GM21423 (cell line): Measurements from ENCODE around the gene KNCN.

Experiments used
- ATAC-seq: cut with Tn5 transposase; IDR thresholded peaks from one replicate; pipeline ENCODE4 v1.9.1; 2021; ENCODE audit warnings: mild to moderate bottlenecking, moderate library complexity; ENCODE audit not compliant: unreplicated experiment

The KNCN gene

DNA sequence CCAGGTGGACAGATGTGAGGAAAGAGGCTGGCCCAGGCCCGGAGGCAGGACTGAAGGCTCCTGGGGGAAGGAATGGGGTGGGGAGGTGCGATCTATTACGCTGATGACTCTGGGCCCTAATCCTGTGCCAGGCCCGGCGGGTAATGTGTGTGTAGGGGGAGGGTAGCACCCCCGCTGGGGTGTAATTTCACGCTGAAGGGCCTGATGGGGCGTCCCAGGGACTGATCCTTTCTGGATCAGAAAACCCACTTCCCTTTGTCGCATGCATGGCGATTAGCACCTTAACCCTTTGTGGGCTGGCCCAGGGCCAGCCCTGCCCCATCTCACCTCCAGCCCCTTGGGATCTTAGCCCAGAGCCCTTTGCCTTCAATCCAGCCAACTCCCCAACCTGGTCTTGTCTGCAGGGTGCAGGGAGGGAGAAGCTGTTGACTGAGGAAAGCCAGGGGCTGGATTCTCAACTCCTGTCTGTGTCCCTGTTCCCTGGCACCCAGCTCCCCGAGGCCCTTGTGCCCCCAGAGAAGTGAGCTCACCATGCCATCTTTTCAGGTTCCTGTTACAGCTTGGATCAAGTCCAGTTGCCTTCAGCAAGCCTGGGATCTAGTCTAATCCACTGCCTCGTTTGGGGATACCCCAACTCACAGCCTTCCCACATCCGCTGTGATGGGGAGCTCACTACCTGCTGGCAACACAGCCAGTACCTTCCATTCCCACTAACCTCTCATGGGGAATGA, 26.0 kb downstream of the KNCN start:
- no peak for ATAC-seq

DNA sequence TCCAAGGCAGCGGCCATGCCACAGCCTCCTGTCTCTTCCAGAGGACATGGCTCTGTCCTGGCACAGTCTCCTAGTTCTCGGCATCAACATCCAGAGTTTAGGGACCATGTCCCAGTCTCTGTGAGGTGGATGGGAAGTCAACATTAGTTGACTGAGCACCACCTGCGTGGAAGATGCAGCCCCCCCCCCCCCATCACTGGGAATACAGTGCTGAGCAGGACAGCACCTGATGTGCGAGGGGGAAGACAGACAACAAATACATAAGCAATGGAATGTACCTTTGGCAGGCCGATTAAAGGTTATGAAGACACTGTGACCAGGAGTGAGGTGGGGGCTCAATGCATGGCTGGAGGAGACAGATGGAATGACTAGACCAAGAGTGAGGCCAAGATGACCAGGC, 26.6 kb downstream of the KNCN start:
- no peak for ATAC-seq

DNA sequence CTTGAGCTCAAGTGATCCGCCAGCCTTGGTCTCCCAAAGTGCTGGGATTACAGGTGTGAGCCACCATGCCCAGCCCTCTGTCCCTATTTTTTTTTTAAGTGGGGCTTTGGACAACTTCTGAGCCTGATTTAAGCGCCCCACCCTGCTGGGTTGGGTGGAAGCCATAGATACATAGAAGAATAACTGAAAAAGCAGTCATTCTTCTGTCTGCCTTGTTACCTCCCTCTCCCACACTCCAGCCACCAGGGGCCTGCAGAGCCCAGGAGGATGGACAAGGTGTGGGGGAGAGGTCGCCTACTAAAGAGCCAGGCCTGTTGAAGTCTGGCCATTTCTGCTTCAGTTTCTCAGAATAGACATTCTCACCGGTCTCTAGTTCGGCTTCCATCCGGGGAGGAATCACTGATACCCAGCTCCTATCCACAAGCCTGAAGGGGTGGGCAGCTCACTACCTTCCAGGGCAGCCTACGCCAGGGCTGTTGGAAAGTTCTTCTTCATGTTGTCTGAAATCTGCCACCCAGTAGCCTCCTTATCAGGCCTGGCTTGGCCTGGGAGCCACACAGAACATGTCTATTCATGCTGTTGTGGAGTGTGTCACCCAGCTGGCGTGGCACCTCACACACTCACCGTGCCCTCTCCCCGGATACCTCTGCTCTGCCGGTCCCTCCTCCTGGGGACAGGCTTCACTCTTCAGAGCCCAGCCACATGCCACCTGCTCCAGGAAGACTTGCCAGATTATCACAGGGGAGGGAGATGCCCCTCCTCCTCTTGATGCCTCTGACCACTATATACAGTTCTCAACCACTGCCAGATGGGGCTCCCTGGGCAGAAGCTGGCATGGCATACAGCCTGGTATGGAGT, 27.7 kb downstream of the KNCN start:
- ATAC-seq: no peak

- no peak for ATAC-seq
These were observed 28.5 kb downstream of the KNCN start for GRCh38 chr1:46522969-46523320.

GRCh38 chr1:46522184-46522968, 29.1 kb downstream of the KNCN start:
- ATAC-seq: peak; percentile 55

GRCh38 chr1:46521414-46521813, 30.0 kb downstream of the KNCN start:
- no peak for ATAC-seq

DNA sequence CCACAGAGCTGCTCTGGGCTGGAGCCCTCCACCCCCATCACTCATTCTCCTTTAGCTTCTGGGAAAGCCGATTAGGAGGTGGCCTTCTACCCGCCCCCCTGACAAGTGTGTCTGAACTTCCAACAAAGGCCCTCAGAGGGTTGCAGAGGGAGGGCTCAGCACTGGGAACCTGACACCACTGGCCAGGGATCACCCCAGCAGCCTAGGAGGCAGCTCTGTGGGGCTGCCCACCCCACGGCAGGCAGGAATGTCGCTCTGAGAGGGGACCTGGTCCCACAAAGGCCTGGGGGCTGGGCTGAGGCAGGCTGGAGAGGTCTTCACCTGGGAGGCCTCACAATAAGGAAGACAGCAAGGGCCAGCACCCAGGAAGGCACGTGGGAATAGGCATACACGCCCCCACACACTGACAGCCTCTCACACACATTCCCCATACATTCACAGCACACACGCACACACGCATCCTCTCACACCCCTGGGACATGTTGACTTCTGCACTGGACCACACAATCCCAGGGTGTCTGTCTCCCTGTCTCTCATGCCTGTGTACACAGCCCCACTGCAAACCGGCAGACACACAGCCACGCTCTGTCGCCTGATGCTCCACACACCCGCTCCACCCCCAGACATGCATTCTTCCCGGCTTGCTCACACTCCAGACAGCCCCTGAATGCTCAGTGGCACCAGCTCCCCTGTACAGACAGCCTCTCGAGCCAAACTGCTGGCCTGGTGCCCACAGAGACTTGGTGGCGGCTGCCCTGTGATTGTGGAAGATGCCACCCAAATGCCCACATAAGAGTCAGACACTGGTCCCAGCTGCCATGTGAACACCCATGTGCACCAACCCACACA, 31.2 kb downstream of the KNCN start:
- ATAC-seq: no peak

- ATAC-seq: no peak
These were observed 32.2 kb downstream of the KNCN start for GRCh38 chr1:46519209-46519608.

DNA sequence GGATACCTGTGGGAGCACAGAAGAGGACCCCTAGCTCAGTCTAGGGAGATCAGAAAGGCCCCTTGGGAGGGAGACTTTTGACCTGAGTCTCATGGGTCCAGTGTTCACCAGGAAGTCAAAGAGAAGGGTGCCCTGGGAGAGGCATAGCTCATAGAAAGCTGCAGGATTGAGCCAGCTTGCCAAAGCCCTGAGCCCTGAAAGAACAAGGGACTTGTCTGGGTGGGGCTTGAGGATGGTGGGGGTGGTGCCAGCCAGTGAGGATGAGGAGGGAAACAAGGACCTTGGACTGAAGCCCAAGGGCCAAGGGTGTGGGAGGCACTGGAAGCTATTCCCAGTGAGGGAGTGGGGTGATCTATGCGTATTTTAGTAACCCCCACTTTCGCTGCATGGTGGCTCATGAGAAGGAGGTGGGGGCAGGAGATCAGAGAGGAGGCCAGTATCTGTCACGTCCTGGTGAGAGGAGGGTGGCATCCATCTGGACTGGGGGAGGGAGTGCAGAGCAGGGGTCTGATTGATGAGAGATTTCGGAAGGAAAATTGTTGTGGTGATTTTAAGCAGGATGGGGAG, 33.4 kb downstream of the KNCN start:
- ATAC-seq: no peak

DNA sequence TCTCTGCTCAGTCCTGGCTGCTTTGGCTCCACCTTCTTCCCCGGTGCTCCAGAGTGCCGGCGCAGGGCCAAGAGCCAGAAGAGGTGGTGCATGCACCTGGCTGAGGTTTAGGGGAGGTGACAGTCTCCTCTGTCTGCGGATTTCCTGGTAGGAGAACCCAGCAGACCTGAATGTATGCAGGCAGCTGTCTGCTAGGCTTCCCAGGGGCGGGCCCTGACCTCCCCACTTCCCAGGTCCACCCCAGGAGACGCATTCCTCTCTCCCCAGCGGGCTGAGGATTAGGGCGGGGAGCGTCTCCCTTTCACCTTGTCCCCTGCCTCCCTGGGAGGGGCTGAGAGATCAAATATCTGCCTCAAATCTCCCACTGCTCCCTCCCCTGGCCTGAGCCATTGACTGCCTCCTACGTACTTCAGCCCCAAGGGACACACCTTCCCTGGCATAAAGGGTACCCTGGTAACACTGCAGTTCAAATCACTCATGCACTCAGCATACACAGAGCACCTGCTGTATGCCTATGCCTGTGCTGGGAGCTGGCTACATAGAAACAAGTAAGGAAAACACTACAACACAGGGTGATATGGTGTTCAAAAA, 34.3 kb downstream of the KNCN start:
- ATAC-seq: no peak

GRCh38 chr1:46516200-46516950, 35.1 kb downstream of the KNCN start:
- ATAC-seq: no peak

DNA sequence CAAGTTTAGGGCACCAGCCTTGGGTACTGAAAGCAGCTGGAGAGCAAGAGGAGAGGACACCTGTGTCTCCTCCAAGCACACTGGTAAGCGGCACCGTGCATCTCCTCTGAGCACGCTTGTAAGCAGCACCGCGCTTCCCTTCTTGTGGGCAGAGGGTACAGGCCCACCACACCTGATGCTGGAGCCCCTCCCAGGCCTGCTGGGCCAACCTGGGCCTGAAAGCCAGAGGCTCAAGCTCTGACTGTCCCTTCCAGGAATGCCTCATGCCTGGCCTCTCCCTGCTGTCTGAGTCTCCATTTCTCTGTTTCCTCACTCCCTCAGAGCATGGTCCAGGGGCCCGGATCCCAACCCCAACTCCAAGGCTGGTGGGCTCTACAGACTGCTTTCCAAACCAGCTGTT, 35.9 kb downstream of the KNCN start:
- no peak for ATAC-seq

- no peak for ATAC-seq
These were observed 37.9 kb downstream of the KNCN start for GRCh38 chr1:46513536-46513935.

- no peak for ATAC-seq
These were observed 38.7 kb downstream of the KNCN start for GRCh38 chr1:46512792-46513190.

DNA sequence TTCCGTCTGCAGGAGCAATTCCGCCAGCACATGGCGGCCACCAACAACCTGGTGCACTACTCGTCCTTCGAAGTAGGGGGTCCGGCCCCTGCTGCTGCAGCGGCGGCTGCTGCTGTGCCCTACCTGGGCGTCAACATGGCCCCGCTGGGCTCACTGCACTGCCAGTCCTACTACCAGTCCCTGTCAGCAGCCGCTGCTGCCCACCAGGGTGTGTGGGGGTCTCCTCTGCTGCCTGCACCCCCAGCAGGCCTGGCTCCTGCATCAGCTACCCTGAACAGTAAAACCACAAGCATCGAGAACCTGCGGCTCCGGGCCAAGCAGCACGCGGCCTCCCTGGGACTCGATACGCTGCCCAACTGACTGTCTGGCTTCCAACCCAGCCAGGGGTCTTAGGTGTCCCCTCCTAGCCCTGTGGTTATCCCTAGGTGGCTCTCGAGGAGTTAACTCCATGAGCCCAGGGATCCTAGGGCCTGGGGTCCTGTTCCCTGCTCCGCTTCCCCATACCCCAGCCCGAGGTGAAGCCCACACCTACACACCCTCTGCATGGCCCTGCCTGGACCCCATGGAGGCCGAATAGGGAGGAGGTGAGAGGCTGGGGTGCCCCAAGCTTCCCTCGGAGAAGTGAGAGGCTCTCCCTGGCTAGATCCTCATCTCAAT, 39.2 kb downstream of the KNCN start:
- no peak for ATAC-seq

DNA sequence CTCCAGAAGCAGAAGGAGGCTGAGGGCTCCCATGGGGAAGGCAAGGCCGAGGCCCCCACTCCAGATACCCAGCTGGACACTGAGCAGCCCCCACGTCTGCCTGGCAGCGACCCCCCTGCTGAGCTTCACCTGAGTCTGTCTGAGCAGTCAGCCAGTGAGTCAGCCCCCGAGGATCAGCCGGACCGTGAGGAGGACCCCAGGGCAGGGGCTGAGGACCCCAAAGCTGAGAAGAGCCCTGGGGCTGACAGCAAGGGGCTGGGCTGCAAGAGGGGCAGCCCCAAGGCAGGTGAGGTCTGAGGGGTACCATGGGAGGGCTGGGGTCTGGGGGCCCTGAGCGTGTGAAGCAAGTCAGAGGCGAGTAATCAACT, 40.5 kb downstream of the KNCN start:
- no peak for ATAC-seq

DNA sequence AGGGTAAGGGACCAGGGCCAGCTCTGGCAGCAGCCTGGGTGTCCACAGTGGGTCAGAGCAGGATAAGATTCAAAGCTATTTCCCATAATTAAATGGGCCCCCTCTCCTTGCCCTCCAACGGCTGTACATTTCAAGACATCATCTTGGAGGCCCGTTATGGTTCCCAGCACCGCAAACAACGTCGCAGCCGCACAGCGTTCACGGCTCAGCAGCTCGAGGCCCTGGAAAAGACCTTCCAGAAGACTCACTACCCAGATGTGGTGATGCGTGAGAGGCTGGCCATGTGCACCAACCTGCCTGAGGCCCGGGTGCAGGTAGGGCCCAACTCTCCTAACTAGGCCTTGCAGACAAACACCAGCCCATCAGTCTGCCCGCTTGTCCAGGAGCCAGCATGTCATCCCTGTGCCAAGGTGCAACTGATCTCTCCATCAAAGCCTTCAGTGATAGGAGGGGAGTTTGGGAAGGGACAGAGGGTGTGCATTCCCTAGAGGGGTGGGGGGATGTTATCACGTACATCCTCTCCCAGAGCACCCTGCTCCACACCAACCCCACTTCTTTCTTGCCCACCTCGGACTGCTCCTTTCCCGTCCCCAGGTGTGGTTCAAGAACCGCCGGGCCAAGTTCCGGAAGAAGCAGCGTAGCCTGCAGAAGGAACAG, 41.0 kb downstream of the KNCN start:
- no peak for ATAC-seq

- no peak for ATAC-seq
These were observed 42.7 kb downstream of the KNCN start for GRCh38 chr1:46508757-46509156.
